Spleen (tissue), 7 donors: ENCODE measurements around the gene FAM117A.

Source experiments
- POLR2A ChIP-seq, 3 donors: fragments of 450-650 bp; IDR thresholded peaks; one replicate each; pipeline ENCODE4 v1.5.1; 2017; ENCODE audit warnings: antibody characterized with exemption in 3 of 3, mild to moderate bottlenecking in 1 of 3
- POLR2AphosphoS5 ChIP-seq, 3 donors: sonication (generic); formaldehyde crosslinking; IDR thresholded peaks; one replicate each; pipeline ENCODE4 v1.5.1; 2017; ENCODE audit warnings: antibody characterized with exemption in 3 of 3
- TF ChIP-seq, protein P1 (sequence below), 11 experiments: fragments of 200-600 bp in 7 of 11; fragments of 450-650 bp in 4 of 11; sonication (generic) in 4 of 11; IDR thresholded peaks in 8 of 11; conservative IDR thresholded peaks in 3 of 11; 1 replicate in 7 of 11; 2 replicates in 4 of 11; pipeline versions ENCODE4 v1.4.0 to v1.8.0; 2016 to 2021; ENCODE audit warnings: antibody characterized with exemption in 11 of 11, inconsistent platforms in 4 of 11, mild to moderate bottlenecking in 1 of 11
- donor health status: DM: no; HTN: no; CAD: no; lungs with moderate emphysema.
- donor health status: DM: no; HTN: no; CAD: no.
- donor health status: DM: no; HTN: no; CAD: no.

DNA sequence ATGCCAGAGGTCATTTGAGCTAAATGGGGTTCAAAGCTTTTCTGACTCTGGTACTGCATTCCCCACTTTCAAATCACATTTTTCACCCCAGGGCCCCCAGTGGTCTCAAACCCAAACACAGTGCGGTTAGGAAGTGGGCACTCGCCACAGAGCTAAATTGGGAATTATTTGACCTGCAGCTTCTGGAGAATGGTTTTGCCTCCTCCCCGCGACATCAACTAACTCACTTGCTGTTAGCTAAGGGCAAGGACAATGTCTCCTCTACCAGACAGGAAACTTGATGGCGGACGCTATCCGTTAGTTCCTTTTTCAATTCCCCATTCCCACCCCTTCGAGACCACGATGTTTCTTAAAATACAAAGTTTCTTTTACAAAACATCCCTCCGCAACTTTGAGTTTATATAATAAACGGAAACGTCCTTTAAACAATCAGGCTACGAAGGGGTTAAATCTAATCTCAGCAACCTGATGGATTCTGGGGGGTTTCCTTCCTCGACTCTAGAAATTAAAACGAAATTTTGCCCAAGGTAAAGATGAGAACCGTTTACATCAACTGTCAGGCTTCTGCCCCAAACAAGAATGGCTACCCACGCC lies 24.1 kb upstream of the FAM117A start:
- TF ChIP-seq, protein P1, sequence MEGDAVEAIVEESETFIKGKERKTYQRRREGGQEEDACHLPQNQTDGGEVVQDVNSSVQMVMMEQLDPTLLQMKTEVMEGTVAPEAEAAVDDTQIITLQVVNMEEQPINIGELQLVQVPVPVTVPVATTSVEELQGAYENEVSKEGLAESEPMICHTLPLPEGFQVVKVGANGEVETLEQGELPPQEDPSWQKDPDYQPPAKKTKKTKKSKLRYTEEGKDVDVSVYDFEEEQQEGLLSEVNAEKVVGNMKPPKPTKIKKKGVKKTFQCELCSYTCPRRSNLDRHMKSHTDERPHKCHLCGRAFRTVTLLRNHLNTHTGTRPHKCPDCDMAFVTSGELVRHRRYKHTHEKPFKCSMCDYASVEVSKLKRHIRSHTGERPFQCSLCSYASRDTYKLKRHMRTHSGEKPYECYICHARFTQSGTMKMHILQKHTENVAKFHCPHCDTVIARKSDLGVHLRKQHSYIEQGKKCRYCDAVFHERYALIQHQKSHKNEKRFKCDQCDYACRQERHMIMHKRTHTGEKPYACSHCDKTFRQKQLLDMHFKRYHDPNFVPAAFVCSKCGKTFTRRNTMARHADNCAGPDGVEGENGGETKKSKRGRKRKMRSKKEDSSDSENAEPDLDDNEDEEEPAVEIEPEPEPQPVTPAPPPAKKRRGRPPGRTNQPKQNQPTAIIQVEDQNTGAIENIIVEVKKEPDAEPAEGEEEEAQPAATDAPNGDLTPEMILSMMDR (IDR thresholded peaks at IDR 0.05 in 8 of 11, conservative IDR thresholded peaks at IDR 0.05 in 3 of 11): no peak
- no peak for TF ChIP-seq POLR2A (IDR thresholded peaks at IDR 0.05)
- no peak for TF ChIP-seq POLR2AphosphoS5 (IDR thresholded peaks at IDR 0.05)
